ENCODE measurements around the gene SNX19.

The SNX19 gene

DNA sequence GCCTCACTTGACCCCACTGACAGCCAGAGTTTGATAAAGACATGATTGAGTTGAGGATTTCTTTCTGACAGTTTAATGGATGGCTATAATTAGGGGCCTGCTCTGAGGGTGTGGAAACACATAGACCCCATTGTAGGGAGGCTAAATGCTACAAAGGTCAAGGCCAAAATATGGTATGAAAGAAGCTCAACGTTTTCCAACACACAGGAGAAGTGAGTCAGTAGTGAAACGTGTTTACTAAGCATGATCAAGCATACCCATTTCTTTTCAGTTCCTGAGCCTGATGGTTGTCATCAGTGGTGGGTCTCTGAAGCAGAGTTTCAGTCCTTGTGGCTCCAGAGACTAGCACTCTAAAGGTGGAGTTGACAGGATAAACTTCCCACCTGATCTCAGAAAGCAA lies 69.7 kb downstream of the SNX19 start:
- no peak for TF ChIP-seq EZH2phosphoT487 (conservative IDR thresholded peaks at IDR 0.05; ENCODE audit: low read length)
- TF ChIP-seq, protein P1, sequence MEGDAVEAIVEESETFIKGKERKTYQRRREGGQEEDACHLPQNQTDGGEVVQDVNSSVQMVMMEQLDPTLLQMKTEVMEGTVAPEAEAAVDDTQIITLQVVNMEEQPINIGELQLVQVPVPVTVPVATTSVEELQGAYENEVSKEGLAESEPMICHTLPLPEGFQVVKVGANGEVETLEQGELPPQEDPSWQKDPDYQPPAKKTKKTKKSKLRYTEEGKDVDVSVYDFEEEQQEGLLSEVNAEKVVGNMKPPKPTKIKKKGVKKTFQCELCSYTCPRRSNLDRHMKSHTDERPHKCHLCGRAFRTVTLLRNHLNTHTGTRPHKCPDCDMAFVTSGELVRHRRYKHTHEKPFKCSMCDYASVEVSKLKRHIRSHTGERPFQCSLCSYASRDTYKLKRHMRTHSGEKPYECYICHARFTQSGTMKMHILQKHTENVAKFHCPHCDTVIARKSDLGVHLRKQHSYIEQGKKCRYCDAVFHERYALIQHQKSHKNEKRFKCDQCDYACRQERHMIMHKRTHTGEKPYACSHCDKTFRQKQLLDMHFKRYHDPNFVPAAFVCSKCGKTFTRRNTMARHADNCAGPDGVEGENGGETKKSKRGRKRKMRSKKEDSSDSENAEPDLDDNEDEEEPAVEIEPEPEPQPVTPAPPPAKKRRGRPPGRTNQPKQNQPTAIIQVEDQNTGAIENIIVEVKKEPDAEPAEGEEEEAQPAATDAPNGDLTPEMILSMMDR (IDR thresholded peaks at IDR 0.05; ENCODE audit: insufficient read depth, low read length, poor library complexity, severe bottlenecking) = no peak
- no peaks in the 10 kb centered on the region for H3K36me3 ChIP-seq (ENCODE audit: low read length)
- no peaks in the 10 kb centered on the region for H3K9me2 ChIP-seq (replicated peaks; ENCODE audit: insufficient read depth, low read length)
- H3K27ac ChIP-seq (ENCODE audit: low read depth, low read length) = no peak overlapping the region
- H3F3A ChIP-seq (ENCODE audit: insufficient read depth) = no peaks in the 10 kb centered on the region
- no peak overlapping the region for H3K4me2 ChIP-seq (ENCODE audit: low read depth, low read length, poor library complexity, severe bottlenecking)
- no peak overlapping the region for H3K4me3 ChIP-seq (ENCODE audit: insufficient read depth, low read length, poor library complexity, severe bottlenecking)
- H3K27me3 ChIP-seq (ENCODE audit: low read length) = no peaks in the 10 kb centered on the region
- no peaks in the 10 kb centered on the region for H4K20me1 ChIP-seq (ENCODE audit: low read depth, low read length)
- H2AFZ ChIP-seq (ENCODE audit: low read depth, low read length, severe bottlenecking) = no peak overlapping the region
- no peak overlapping the region for H3K9ac ChIP-seq (ENCODE audit: low read length)
- no peaks in the 10 kb centered on the region for H3K9me3 ChIP-seq (ENCODE audit: insufficient read depth, low read length)
- no peaks in the 10 kb centered on the region for H3K79me2 ChIP-seq (ENCODE audit: insufficient read depth, low read length)

DNA sequence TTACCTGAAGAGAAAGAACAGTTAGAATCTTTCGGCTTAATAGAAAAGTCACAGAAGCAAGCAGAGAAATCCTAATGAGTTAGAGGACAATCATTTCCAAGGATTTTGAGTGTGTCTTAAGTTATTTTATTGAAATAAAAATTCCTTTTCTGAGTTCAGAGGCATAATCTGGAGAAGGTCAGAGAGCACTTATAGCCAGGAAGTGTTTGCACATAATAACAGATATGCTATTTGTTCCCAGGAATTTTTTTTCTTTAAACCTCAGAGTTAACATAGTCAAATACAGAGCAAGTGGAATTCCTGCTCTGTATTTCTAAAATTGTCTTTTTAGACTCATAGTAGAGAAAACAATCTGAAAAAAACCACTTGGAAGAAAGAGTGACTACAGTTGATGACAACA lies 74.3 kb downstream of the SNX19 start:
- H4K20me1 ChIP-seq (ENCODE audit: low read depth, low read length) = no peaks in the 10 kb centered on the region

GRCh38 chr11:130840679-130841078 lies 75.6 kb downstream of the SNX19 start:
- Histone ChIP-seq H3K4me3 (ENCODE audit: insufficient read depth, low read length, poor library complexity, severe bottlenecking) (no peak overlapping the region), H3K27me3 (ENCODE audit: low read length) (no peaks in the 10 kb centered on the region), H3K4me2 (ENCODE audit: low read depth, low read length, poor library complexity, severe bottlenecking) (no peak overlapping the region), H3K27ac (ENCODE audit: low read depth, low read length) (no peak overlapping the region), H4K20me1 (ENCODE audit: low read depth, low read length) (no peaks in the 10 kb centered on the region), H3K9me3 (ENCODE audit: insufficient read depth, low read length) (no peaks in the 10 kb centered on the region), H3F3A (ENCODE audit: insufficient read depth) (no peaks in the 10 kb centered on the region), H3K79me2 (ENCODE audit: insufficient read depth, low read length) (no peaks in the 10 kb centered on the region), H3K9me2 (replicated peaks; ENCODE audit: insufficient read depth, low read length) (no peaks in the 10 kb centered on the region), H3K9ac (ENCODE audit: low read length) (no peak overlapping the region), H2AFZ (ENCODE audit: low read depth, low read length, severe bottlenecking) (no peak overlapping the region), H3K36me3 (ENCODE audit: low read length) (no peaks in the 10 kb centered on the region)
- TF ChIP-seq EZH2phosphoT487 (conservative IDR thresholded peaks at IDR 0.05; ENCODE audit: low read length) = no peak
- TF ChIP-seq, protein P1 (IDR thresholded peaks at IDR 0.05; ENCODE audit: insufficient read depth, low read length, poor library complexity, severe bottlenecking) = no peak

More for the DNA sequence above, 74.3 kb downstream of the SNX19 start:
- Histone ChIP-seq H3K9me3 (ENCODE audit: insufficient read depth, low read length) (no peaks in the 10 kb centered on the region), H3K4me2 (ENCODE audit: low read depth, low read length, poor library complexity, severe bottlenecking) (no peak overlapping the region), H3K27ac (ENCODE audit: low read depth, low read length) (no peak overlapping the region), H3K9me2 (replicated peaks; ENCODE audit: insufficient read depth, low read length) (no peaks in the 10 kb centered on the region), H2AFZ (ENCODE audit: low read depth, low read length, severe bottlenecking) (no peak overlapping the region), H3K79me2 (ENCODE audit: insufficient read depth, low read length) (no peaks in the 10 kb centered on the region), H3K9ac (ENCODE audit: low read length) (no peak overlapping the region), H3F3A (ENCODE audit: insufficient read depth) (no peaks in the 10 kb centered on the region), H3K4me3 (ENCODE audit: insufficient read depth, low read length, poor library complexity, severe bottlenecking) (no peak overlapping the region), H3K27me3 (ENCODE audit: low read length) (no peaks in the 10 kb centered on the region), H3K36me3 (ENCODE audit: low read length) (no peaks in the 10 kb centered on the region)
- no peak for TF ChIP-seq EZH2phosphoT487 (conservative IDR thresholded peaks at IDR 0.05; ENCODE audit: low read length)
- TF ChIP-seq, protein P1 (IDR thresholded peaks at IDR 0.05; ENCODE audit: insufficient read depth, low read length, poor library complexity, severe bottlenecking) = no peak
